ENCODE measurements around the gene TNFRSF19.

The TNFRSF19 gene

GRCh38 chr13:23695711-23696464 lies 125.7 kb downstream of the TNFRSF19 start:
- Histone ChIP-seq H3K9me2 (replicated peaks; ENCODE audit: insufficient read depth, low read length) (no peaks in the 10 kb centered on the region), H3K9ac (ENCODE audit: low read length) (no peak overlapping the region), H3K36me3 (replicated peaks; ENCODE audit: insufficient read depth, low read length) (no peaks in the 10 kb centered on the region), H2AFZ (ENCODE audit: low read length) (no peak overlapping the region), H3K27me3 (replicated peaks; ENCODE audit: insufficient read depth, low read length) (no peaks in the 10 kb centered on the region), H3K27ac (ENCODE audit: low read length) (no peak overlapping the region), H4K20me1 (ENCODE audit: insufficient read depth, low read length) (no peaks in the 10 kb centered on the region), H3F3A (ENCODE audit: insufficient read depth, low read length) (no peaks in the 10 kb centered on the region), H3K9me3 (replicated peaks; ENCODE audit: insufficient read depth, low read length) (no peaks in the 10 kb centered on the region), H3K4me2 (ENCODE audit: low read depth, low read length) (no peak overlapping the region), H3K4me3 (ENCODE audit: low read length) (no peak overlapping the region), H3K4me1 (ENCODE audit: low read length) (no peaks in the 10 kb centered on the region), H3K79me2 (ENCODE audit: low read length) (no peaks in the 10 kb centered on the region)
- no peak for DNase-seq
- TF ChIP-seq, protein P1, sequence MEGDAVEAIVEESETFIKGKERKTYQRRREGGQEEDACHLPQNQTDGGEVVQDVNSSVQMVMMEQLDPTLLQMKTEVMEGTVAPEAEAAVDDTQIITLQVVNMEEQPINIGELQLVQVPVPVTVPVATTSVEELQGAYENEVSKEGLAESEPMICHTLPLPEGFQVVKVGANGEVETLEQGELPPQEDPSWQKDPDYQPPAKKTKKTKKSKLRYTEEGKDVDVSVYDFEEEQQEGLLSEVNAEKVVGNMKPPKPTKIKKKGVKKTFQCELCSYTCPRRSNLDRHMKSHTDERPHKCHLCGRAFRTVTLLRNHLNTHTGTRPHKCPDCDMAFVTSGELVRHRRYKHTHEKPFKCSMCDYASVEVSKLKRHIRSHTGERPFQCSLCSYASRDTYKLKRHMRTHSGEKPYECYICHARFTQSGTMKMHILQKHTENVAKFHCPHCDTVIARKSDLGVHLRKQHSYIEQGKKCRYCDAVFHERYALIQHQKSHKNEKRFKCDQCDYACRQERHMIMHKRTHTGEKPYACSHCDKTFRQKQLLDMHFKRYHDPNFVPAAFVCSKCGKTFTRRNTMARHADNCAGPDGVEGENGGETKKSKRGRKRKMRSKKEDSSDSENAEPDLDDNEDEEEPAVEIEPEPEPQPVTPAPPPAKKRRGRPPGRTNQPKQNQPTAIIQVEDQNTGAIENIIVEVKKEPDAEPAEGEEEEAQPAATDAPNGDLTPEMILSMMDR (IDR thresholded peaks at IDR 0.05; ENCODE audit: low read length) = no peak
- TF ChIP-seq EZH2 (optimal IDR thresholded peaks at IDR 0.05; ENCODE audit: low read depth, low read length) (no peak), EZH2phosphoT487 (IDR thresholded peaks at IDR 0.05; ENCODE audit: low read length) (no peak)

- TF ChIP-seq EZH2phosphoT487 (IDR thresholded peaks at IDR 0.05; ENCODE audit: low read length) (no peak), EZH2 (optimal IDR thresholded peaks at IDR 0.05; ENCODE audit: low read depth, low read length) (no peak)
- TF ChIP-seq, protein P1 (IDR thresholded peaks at IDR 0.05; ENCODE audit: low read length) = no peak
- H3K4me3 ChIP-seq (ENCODE audit: low read length) = no peak overlapping the region
- H3K27me3 ChIP-seq (replicated peaks; ENCODE audit: insufficient read depth, low read length) = no peaks in the 10 kb centered on the region
- no peak overlapping the region for H3K4me2 ChIP-seq (ENCODE audit: low read depth, low read length)
- no peak overlapping the region for H2AFZ ChIP-seq (ENCODE audit: low read length)
- no peaks in the 10 kb centered on the region for H3K36me3 ChIP-seq (replicated peaks; ENCODE audit: insufficient read depth, low read length)
- no peaks in the 10 kb centered on the region for H3K4me1 ChIP-seq (ENCODE audit: low read length)
- H3K9ac ChIP-seq (ENCODE audit: low read length) = no peak overlapping the region
- H3F3A ChIP-seq (ENCODE audit: insufficient read depth, low read length) = no peaks in the 10 kb centered on the region
- no peaks in the 10 kb centered on the region for H4K20me1 ChIP-seq (ENCODE audit: insufficient read depth, low read length)
- no peaks in the 10 kb centered on the region for H3K79me2 ChIP-seq (ENCODE audit: low read length)
- no peak overlapping the region for H3K27ac ChIP-seq (ENCODE audit: low read length)
- no peak for DNase-seq
- no peaks in the 10 kb centered on the region for H3K9me2 ChIP-seq (replicated peaks; ENCODE audit: insufficient read depth, low read length)
- H3K9me3 ChIP-seq (replicated peaks; ENCODE audit: insufficient read depth, low read length) = no peaks in the 10 kb centered on the region
Observed at GRCh38 chr13:23696610-23697009, 126.4 kb downstream of the TNFRSF19 start.

DNA sequence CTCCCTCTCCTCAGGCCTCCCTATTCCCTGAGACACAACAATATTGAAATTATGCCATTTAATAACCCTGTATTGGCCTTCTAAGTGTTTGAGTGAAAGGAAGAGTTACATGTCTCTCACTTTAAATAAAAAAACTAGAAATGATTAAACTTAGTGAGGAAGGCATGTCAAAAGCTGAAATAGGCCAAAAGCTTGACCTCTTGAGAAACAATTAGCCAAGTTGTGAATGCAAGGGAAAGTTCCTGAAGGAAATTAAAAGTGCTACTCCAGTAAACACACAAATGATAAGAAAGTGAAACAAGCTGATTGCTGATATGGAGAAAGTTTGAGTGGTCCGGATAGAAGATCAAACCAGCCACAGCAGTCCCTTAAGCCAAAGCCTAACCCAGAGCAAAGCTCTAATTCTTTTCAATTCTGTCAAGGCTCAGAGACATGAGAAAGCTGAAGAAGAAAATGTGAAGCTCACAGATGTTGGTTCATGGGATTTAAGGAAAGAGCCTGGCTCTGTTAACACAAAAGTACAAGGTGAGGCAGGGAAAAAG lies 127.6 kb downstream of the TNFRSF19 start:
- Histone ChIP-seq H3K9me2 (replicated peaks; ENCODE audit: insufficient read depth, low read length) (no peaks in the 10 kb centered on the region), H3K9me3 (replicated peaks; ENCODE audit: insufficient read depth, low read length) (no peaks in the 10 kb centered on the region), H3K4me3 (ENCODE audit: low read length) (no peak overlapping the region), H3F3A (ENCODE audit: insufficient read depth, low read length) (no peaks in the 10 kb centered on the region), H3K36me3 (replicated peaks; ENCODE audit: insufficient read depth, low read length) (no peaks in the 10 kb centered on the region), H3K27me3 (replicated peaks; ENCODE audit: insufficient read depth, low read length) (no peaks in the 10 kb centered on the region), H3K27ac (ENCODE audit: low read length) (no peak overlapping the region), H4K20me1 (ENCODE audit: insufficient read depth, low read length) (no peaks in the 10 kb centered on the region), H3K4me1 (ENCODE audit: low read length) (no peaks in the 10 kb centered on the region), H3K79me2 (ENCODE audit: low read length) (no peaks in the 10 kb centered on the region), H3K9ac (ENCODE audit: low read length) (no peak overlapping the region), H2AFZ (ENCODE audit: low read length) (no peak overlapping the region), H3K4me2 (ENCODE audit: low read depth, low read length) (no peak overlapping the region)
- no peak for TF ChIP-seq EZH2 (optimal IDR thresholded peaks at IDR 0.05; ENCODE audit: low read depth, low read length)
- TF ChIP-seq EZH2phosphoT487 (IDR thresholded peaks at IDR 0.05; ENCODE audit: low read length) = no peak
- TF ChIP-seq, protein P1 (IDR thresholded peaks at IDR 0.05; ENCODE audit: low read length) = no peak
- DNase-seq = no peak

Measured in MM.1S (cell line).